PC-9 (cell line): Measurements from ENCODE around the gene ICOSLG.

Experiments
- EZH2 ChIP-seq: fragments of 200-600 bp; sonication (generic); IDR thresholded peaks from 2 replicates; pipeline ENCODE4 v1.8.0; 2017; ENCODE audit warnings: antibody characterized with exemption, low read depth
- TF ChIP-seq, protein P1 (sequence below): fragments of 200-600 bp; sonication (generic); conservative IDR thresholded peaks from 2 replicates; pipeline ENCODE4 v1.6.1; 2017; ENCODE audit warnings: mixed run types, antibody characterized with exemption, mild to moderate bottlenecking, moderate library complexity

DNA sequence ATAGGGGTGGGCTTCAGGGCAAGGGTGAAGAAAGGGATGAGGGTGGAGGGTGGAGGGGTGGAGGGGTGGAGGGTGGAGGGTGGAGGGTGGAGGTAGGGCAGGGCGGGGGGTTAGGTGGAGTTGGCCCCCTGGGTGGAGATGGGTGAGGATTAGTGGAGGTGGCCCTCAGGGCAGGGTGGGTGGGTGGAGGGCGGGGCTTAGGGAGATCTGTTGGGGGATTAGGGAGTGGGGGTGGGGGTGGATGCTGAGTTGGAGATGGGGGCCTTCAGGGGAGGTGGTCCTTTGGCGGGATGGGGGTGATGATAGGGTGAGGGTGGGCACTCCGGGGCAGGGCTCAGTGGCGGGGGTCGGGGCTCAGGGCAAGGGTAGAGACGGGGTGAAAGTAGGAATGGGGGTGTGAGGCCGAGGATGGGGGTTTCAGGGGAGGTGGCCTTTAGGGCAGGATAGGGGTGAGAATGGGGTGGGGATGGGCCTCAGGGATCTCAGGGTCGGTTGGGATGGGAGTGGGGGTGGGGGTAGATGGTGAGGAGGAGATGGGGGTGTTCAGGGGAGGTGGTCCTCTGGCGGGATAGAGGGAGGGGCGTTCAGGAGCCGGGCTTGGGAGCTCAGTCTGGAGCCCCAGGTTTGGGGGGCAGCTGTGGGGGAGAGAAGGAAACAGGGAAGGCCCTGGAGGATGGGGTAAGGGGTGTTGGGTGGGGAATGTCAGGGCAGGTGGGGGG, 21.8 kb upstream of the ICOSLG start:
- TF ChIP-seq, protein P1, sequence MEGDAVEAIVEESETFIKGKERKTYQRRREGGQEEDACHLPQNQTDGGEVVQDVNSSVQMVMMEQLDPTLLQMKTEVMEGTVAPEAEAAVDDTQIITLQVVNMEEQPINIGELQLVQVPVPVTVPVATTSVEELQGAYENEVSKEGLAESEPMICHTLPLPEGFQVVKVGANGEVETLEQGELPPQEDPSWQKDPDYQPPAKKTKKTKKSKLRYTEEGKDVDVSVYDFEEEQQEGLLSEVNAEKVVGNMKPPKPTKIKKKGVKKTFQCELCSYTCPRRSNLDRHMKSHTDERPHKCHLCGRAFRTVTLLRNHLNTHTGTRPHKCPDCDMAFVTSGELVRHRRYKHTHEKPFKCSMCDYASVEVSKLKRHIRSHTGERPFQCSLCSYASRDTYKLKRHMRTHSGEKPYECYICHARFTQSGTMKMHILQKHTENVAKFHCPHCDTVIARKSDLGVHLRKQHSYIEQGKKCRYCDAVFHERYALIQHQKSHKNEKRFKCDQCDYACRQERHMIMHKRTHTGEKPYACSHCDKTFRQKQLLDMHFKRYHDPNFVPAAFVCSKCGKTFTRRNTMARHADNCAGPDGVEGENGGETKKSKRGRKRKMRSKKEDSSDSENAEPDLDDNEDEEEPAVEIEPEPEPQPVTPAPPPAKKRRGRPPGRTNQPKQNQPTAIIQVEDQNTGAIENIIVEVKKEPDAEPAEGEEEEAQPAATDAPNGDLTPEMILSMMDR, result no peak
- TF ChIP-seq EZH2, result no peak
